ENCODE results near the gene CDH12.

Gene CDH12

DNA sequence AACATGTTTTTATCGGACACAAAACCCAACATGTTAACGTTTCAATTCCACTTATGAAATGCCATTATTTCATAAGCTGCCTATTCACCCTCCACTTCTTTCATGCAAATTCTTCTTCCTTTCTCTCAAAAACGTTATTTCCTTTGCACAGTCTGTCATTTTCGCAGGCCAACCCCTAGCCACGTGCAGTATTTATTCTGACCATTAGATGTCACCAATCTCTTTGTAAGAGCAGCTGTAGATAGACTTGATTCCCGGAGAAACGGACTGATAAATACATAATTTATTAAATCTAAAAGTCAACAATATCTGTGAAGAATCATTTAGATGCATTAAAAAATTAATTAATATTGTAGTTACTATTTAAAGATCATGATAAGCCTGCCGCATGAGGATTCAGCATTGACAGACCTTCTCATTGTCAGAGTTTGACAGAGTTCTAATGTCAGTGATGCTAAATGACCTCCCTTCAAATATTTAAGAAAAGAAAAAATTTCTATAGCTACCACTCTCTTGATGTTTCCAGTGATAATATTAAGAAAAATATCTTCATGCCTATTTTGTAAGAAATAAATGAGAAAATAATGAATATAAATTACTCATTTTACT is 933.6 kb downstream of the CDH12 start:
- DNase-seq = no peak

GRCh38 chr5:21918451-21918850 is 934.7 kb downstream of the CDH12 start:
- DNase-seq = no peak

DNA sequence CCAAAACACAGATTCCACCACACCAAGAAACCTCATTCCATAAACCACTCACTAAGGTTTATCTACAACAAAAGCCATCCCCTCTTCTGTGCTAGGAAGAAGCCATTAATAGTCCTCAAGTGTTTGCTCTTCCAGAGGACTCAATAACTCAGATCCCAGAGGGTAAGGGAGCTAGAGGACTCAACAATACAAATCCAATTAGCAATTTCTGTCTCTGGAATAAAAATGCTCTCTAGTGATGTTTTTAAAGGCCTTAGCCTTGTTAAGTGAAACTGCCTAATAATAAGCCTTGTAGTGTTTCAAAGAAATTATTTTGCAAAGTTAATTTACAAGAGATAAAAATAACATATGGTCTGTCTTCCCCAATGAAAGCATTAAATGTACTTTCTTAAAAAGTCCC is 942.4 kb downstream of the CDH12 start:
- no peak for DNase-seq

DNA sequence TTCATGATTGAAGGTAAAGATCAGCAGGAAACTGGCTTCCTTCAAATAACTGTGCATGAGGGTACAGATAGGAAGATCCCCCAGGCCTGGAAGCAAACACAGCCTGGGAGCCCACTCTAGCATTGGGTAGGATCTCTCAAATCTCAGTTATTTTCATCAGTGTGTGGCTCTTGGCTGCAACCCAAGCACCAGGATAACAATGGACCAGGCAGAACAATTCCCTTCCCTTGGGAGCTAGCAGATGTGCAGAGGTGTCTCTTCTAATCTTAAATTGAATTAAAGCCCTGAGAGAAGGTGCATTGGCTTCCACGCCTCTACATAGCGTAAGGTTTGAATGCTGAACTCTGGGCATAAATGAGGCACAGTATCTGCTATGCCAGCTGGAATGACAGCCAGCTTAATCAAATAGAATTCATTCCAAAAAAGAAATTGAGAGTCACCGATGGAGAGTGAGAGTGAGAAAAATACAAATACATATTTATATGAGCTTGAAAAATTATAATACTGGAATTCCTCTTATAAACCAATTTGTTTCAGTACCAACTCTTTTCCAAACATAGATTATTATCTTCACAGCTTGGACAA is 957.3 kb downstream of the CDH12 start:
- no peak for DNase-seq

GRCh38 chr5:21893161-21893560 is 960.0 kb downstream of the CDH12 start:
- DNase-seq = no peak

DNA sequence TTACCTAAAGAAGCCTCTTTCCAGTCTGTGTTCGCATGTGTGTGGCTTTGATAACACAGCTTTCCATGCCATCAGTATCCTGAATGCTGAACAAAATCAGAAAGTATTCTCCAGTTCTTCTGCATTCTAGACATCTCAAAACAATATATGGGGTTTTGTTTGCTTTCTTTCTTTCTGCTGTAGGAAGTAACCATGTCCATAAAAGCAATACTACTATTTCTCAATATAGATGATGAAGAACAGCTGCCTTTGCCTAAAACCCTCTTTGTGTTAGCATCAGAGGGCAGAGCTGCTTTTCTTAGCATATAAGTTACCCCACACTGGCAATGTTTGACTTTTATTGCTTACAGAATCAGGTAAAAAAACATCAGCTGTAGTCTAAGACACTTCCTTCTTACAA is 963.6 kb downstream of the CDH12 start:
- DNase-seq = no peak

- no peak for DNase-seq
Measured at GRCh38 chr5:21882074-21882745, 970.9 kb downstream of the CDH12 start.

GRCh38 chr5:21880164-21880563 is 973.0 kb downstream of the CDH12 start:
- DNase-seq = no peak

- DNase-seq = no peak
Measured at GRCh38 chr5:21862986-21863385, 990.2 kb downstream of the CDH12 start.

- DNase-seq = no peak
Measured at GRCh38 chr5:21858441-21858840, 994.7 kb downstream of the CDH12 start.

DNA sequence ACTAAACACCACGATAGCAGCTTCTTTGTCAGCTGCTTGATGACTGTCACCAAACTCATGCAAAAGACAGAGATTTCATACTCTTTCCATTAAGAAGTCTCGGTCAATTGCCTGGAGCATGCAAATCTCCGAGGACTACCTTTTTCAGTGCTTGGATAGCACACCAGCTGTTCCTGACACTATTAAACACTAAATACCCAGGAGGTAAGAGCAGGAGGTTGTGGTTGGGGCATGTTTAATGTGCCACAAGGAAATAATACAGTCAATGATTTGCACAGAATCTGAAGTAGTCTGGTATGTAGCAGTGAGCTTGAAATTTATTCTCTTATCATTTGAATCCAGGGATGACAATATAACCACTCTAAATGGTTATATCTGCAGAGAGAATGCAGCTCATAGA is 996.2 kb downstream of the CDH12 start:
- no peak for DNase-seq

- no peak for DNase-seq
Measured at GRCh38 chr5:21847300-21847699, 1005.8 kb downstream of the CDH12 start.

DNA sequence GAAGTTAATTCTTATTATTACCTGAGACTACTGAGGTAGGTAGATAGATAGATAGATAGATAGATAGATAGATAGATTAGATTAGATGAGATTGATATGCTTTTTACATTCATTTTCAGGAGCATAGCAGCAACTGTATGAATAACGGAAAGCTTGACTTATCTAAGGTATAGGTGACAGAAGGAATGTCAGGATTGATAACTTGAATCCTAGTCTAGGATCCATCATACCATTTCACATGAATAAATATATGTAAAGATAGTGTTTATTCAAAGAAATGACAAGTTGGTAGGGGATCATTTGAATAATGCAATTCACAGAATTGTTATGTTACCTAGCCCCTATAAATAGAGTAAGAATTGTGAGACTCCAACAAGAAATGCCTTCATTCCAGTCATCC is 1008.2 kb downstream of the CDH12 start:
- DNase-seq = no peak

DNA sequence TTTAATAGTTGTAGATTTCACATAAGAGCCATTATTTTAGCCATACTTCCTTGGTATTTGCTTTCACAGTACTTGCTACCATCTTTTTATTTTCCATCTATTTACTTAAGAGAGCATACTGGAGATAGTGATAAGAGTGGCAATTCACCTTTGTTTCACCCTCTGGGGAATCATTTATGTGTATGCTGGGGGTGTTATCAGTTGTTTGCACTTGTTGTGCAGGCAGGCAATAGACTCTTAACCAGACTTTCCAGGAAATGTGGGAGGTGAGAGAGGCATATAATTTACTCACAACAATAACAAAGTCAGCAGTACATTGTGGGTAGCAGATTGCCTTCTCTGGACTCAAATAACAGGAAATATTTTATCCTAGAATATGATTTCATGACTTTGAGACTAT is 1018.3 kb downstream of the CDH12 start:
- no peak for DNase-seq

DNA sequence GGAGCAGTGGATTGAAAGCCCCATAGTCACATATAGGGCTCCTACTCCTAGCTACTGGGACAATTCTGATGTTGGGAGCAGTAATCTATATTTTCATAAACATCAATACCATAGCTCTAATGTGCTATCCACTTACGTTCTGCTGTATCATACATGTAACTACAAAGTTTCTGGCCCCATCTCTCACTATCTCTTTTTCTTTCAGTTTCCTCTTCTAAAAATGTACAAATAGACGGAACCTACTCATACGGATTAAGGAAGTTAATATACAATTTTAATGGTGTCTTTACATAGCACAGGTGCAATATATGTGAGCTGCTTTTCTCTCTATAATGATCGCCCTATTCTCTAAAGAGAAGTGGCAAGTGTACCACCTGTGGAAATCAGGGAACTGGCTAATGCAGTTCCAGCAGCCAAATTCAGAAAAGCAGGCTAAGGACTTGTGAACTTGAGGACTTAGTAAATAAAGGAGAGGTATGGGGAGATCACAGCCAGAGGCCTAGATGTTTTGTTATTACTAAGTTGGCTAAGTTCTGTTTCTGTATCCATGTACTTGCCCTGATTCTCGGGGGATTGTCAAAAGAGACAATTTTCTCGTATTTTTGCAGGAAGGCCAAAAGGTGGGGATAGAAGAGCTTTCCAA is 1021.9 kb downstream of the CDH12 start:
- DNase-seq = no peak

DNA sequence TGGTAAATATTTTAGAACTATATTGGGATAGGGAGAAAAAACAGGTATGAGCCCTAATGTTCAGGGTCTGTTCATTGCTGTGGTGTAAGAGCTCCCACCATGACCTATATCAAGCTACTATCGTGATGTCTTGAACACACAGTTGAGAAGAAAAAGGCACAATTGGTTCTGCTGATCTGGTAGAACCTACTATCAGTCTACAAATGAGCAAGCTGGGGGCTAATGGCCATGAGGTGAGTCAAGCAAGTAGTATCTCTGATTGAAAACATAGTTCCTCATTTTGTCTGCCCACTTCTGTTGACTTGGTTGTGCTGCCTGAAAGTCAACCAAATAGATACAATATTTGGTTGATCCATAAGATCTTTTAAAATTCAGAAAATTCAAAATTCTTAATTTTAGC is 1026.3 kb downstream of the CDH12 start:
- no peak for DNase-seq

DNA sequence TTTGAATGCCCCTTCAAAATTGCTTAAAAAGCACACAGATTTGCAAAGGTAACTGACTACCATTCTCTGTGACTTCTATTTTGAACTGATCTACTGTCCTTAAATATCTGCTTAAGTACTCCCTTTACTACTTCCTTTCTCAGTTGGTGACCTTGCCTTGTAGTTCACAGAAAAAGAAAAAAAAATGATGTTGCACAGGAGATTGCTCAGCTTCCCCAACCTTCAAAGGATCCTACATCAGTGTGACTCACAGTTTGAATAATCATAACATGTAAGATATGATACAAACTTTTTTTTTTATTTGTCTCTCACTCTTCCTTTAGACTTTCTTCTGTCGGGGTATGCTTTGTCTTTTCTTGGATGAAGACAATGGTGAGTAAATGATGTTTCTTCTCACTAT is 1029.6 kb downstream of the CDH12 start:
- DNase-seq = no peak

DNA sequence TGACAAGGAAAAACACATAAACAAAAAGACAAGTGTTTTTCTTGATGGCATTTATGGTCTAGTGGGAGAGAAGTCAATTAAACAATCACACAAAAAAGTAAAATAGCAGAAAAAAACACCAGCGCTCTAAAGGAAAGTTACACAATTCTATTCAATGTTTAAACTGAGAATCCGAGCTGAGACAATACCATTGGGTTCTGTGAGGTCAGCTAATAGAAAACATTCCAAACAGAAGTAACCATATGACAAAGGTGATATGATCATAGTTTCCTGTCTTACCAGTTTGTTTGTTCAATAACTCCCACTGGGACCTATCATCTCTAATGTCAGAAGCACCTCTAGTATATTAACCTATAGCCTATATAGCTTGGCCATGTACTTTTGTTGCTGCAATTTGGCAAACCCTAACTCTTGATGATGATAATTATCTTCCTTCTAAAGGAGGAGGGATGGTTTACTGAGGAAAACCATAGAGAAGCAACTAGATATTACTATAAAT is 1030.0 kb downstream of the CDH12 start:
- DNase-seq = no peak

DNA sequence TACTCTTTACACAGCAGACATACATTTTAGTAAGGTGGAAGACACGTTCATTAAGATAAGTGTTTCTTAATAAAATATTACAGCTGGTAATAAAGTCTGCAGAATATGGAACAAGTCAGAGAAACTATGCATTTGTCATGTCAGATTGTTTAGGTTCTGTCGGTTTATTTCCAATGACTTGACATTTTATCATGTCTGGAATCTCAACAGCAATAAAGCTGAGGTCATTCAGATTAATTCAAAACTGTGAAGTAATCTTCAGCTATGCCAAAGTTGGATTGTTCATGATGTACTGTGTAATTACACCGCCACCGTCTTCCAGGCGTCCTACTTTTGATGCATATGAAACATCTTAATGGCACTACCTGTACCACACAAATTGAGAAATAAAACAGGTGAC is 1032.6 kb downstream of the CDH12 start:
- DNase-seq = no peak

- no peak for DNase-seq
Measured at GRCh38 chr5:21818370-21818720, 1034.8 kb downstream of the CDH12 start.

- no peak for DNase-seq
Measured at GRCh38 chr5:21817668-21818369, 1035.3 kb downstream of the CDH12 start.

- DNase-seq = no peak
Measured at GRCh38 chr5:21810737-21811316, 1042.3 kb downstream of the CDH12 start.

DNA sequence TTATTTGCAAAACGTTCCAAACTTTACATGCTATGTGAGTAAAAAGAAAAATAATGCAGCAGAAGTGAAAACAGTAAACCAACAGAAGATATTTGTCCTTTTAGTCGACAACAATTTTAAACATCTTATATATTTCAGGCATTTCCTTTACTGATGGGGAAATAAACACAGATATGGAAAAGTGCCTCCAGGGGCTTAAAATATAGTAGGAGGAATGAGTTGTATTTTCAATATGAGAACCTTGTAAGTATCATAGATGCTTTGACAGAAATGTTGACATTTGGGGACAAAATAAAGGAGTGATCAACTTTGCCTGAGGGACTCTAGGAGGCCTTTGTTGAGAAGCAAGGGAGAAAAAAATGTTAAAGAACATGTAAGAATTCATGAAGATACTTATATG is 1043.5 kb downstream of the CDH12 start:
- no peak for DNase-seq

Data from CD4-positive, alpha-beta T cell treated with Interleukin-4 for 4 hours (primary cell).